Stimulated activated CD8-positive, alpha-beta memory T cell treated with anti-CD3 and anti-CD28 coated beads, Interleukin-7, amount 100 ng/mL, for 24 hours (primary cell): Measurements from ENCODE around the gene CACNA2D3.

Experiments
- DNase-seq: peaks from one replicate; pipeline ENCODE4 v3.0.0-alpha.2; 2020; ENCODE audit warnings: low read depth

CACNA2D3 gene

DNA sequence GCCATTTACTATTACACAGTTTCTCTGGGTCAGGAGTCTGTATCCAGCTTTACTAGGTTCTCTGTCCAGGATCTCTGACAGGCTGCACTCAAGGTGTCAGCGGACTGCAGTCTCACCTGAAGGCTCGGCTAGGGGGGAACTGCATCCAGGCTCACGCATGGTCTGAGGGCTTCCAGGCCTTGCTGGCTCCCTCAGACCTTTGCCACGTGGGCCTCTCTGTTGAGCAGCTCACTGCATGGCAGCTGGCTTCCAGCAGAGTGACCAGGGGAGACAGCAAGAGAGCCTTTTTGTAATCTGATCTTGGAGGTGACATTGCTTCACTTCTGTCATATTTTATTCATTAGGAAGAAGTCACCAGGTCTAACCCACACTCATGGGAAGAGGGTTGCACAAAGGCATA, 152.3 kb downstream of the CACNA2D3 start:
- DNase-seq: no peak

- DNase-seq: no peak
These were observed 156.7 kb downstream of the CACNA2D3 start for GRCh38 chr3:54279005-54279583.

DNA sequence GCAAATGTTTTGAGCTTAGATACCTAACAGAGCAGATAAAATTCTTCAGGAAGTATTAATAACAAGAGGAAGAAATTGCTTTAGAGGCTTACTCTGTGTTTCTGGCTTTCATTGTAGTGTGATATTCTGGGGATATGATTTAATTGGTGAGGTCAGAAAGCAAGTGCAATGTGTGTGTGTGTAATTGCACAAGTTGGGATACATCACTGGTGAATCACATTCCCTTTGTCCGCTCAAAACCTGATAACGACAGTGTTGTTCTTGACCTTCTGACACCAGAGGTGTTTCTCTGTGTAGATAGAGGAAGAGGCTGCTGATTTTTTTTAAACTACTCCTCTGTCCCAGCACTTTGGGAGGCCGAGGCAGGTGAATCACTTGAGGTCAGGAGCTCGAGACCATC, 161.1 kb downstream of the CACNA2D3 start:
- DNase-seq: no peak

GRCh38 chr3:54294214-54294613, 171.9 kb downstream of the CACNA2D3 start:
- no peak for DNase-seq

DNA sequence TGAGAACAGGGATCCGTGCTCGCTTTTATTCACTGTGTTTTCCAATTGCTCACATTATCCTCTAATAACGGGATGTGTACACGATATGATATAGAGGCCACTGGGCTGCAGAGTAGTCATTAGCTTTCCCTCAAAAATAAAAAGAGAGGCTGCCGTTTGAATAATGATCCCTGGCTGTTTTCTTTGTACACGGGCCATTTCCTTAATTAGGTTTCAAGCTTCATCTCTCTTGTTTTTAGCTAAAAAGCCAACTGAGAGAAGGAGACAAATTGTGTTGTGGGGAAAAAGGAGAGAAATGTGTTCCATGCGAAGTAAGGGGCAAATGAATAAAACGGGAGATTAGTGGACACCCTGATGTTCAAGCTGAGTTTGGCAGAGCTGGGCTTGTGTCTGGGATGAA, 174.2 kb downstream of the CACNA2D3 start:
- DNase-seq: no peak

- DNase-seq: no peak
These were observed 177.0 kb downstream of the CACNA2D3 start for GRCh38 chr3:54299169-54299935.

GRCh38 chr3:54303517-54304375, 181.4 kb downstream of the CACNA2D3 start:
- no peak for DNase-seq

DNA sequence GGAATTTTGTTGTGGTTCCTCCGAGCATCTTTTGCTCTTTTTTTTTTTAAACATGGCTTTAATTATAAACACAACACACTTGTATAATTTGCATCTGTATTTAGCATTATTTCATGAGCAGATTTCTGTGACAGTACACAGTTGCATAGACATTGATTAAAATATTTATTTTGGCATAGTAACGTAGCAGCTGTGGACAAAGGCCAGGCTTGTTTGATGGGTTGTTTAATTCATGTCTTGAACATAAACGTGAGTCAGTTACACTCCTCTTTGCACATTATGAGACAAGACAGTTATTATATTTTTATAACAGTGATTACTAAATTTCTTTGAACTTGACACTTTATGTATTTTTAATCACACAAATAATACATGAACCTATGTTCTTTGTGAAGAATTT, 182.5 kb downstream of the CACNA2D3 start:
- no peak for DNase-seq

DNA sequence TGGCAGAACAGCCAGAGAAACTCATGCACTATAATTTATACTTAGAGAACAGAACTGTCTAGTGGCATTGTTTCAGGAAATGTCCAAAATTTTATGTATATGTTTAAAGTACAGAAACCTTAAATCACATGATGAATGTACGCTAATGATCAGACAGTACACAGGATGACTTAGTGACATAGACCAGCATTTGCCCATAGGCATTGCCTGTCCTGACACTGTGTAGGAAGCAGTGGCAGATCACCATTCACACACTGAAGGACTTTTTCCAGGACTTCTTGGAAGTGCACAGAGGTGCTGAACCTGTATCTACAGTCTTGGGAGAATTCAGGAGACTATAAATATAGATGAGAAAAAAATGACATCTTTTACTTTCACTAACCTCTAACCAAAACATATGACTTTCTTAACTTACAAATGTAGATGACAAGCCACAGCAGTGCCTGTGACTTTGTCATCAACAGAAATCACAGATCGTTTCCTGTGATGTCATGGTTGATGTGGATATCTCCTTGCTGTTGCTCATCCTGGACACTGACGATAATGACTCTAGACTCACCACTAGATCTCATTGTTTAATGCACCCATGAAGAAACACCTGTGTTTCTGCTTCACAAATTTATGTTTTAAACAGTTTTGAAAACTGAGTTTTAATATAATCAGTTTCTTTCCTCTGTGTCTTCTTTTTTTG, 183.2 kb downstream of the CACNA2D3 start:
- DNase-seq: no peak

DNA sequence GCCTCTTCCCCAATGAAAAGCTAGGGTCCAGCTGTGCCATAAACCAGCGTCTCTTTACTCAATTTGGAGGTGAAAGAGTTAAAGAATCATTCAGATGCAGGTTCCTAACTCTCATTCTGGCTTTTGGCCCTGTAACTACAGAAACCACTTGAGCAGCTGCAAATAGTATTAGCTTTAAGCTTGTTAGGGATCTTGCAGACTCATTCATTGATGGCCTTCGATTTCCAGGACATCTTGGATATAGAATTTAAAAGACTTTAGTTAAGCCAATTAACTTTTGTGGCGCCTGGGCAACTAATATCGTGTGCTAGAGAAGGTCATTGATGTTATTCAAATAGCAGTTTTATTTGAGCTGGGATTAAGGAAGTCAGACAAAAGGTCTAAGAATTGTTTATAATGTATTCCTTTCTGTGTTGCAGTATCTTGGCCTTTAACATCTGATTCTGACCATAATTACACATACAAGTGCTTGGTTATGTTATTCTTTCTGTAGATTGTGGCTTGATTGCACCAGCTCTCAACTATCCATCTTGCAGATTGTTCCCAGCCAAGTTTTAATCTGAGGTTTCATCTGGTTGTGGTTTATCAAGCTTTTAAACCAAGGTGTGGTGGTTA, 185.3 kb downstream of the CACNA2D3 start:
- DNase-seq: no peak

GRCh38 chr3:54309601-54310000, 187.2 kb downstream of the CACNA2D3 start:
- no peak for DNase-seq

DNA sequence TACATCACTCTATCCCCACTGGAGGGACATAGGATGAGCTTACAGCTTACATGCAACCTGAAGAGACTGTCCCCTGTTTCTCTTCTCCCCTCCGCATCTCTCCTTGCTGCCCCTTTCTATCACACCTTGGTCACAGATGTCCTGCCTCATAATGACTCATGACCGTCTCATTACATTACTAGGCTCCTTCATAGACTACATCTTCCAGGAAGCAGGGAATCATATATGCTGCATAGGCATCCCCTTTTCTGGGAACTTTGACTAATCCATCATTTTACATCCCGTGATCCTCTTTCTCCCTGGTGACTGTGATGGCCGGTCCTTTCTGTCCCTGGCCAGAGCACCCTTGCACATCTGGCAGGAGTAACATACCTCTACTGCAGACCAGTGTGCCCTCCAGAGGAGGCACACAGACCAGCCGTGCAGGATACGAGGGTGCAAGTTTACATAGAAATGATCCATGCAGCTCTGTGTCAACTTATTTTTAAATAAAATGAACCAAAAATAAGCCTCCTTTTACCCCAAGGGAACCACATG, 188.9 kb downstream of the CACNA2D3 start:
- DNase-seq: no peak

DNA sequence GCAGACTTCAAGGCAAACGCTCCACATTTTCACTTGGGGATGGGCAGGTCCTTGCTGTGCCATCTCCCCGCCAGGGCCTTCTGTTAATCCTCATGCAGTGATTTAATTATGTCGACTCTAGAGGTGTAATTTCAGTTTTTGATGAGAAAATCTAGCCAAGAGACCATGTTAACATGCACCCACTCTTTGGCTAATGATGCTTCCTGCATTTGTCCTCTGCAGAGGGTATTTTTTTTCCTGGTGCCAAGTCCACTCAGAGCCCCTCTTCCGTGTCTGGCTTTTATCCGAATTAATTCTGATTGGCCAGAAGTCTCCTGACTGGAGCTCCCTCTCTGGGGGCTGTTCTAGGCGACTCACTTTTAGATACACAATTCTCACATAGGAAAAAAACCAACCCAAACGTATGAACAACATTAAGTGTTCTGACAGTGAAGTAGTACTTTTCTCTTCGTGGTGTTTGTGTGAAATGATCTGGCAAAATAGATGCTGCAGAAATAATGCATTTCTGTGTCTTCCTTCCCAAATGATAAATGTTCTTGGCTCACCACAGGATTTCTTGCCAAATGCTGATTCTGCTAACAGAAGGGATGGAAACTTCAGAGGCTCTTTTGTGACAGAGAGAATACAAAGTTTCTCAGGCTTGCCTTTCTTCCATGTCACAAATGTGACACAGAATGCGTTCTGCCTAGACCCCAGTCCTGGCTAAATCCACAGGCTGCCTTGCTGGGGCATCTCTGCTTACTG, 190.0 kb downstream of the CACNA2D3 start:
- no peak for DNase-seq

- DNase-seq: no peak
These were observed 191.1 kb downstream of the CACNA2D3 start for GRCh38 chr3:54313418-54313817.

- DNase-seq: no peak
These were observed 199.2 kb downstream of the CACNA2D3 start for GRCh38 chr3:54321520-54321919.

DNA sequence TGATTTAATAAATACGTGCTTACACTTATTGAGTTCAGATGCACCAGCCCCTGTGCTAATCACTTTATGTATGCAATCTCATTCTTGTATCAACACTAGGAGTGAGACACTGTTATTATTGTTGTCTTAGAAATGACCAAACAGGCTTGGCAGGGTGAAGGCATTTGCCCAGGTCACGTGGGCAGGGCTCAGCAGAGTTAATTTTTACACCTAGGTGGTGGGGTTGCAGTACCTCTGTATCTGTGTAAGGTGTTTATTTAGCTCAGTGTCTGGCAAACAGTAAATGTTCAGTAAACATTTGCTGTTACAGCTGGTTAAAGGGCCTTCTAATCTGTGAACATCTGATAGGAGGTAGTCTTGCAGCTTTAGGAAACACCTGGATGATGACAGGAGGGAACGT, 200.0 kb downstream of the CACNA2D3 start:
- DNase-seq: no peak

DNA sequence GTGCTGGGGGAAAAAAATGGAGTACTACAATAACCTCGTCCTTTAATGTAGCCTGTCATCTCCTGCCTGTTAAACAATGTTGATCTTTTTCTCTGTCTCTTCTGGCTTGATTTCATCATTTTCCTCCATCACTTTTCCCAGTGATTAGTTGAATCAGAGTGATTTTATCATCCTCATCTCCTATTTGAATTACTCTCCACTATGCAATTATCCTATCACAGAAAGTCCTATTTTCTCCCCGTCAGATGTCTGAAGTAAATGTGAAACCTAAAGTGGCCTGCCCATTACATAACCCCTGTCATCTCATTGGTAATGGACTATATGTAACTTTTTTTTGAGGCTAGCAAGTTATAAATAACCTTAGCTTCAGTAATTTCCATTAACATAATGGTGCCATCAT, 201.8 kb downstream of the CACNA2D3 start:
- DNase-seq: no peak

DNA sequence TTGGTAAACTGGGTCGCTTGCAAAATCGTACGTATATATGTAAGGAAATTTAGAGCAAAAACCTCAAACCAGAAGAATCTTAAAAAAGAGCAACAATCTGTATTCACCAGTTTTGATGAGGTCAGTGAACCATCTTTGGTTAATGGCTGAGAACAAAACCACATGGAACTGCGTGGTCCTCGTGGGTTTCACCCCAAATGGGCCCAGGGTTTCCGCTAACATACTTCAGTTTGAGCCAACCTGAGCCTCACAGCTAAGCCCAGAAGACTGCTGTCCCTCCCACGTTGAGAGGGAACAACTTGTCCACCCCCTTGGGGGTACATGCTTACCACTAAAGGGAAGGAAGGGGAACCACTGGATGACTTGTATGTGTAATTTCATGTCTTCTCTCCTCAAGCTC, 204.6 kb downstream of the CACNA2D3 start:
- DNase-seq: no peak

GRCh38 chr3:54331341-54331740, 209.0 kb downstream of the CACNA2D3 start:
- no peak for DNase-seq

- DNase-seq: no peak
These were observed 215.5 kb downstream of the CACNA2D3 start for GRCh38 chr3:54337846-54338245.

- no peak for DNase-seq
These were observed 217.3 kb downstream of the CACNA2D3 start for GRCh38 chr3:54339608-54340007.
